ENCODE results near the gene AZU1. TPM values are rescaled to one million over a fixed set of nuclear protein-coding genes. Genes with fewer than 3 reads are reported as not detected.
A peak's percentile ranks its signal among the peaks of the same experiment; 100 is the strongest.

AZU1 gene
- total RNA-seq, 1 experiment from 2014 or later = not detected

DNA sequence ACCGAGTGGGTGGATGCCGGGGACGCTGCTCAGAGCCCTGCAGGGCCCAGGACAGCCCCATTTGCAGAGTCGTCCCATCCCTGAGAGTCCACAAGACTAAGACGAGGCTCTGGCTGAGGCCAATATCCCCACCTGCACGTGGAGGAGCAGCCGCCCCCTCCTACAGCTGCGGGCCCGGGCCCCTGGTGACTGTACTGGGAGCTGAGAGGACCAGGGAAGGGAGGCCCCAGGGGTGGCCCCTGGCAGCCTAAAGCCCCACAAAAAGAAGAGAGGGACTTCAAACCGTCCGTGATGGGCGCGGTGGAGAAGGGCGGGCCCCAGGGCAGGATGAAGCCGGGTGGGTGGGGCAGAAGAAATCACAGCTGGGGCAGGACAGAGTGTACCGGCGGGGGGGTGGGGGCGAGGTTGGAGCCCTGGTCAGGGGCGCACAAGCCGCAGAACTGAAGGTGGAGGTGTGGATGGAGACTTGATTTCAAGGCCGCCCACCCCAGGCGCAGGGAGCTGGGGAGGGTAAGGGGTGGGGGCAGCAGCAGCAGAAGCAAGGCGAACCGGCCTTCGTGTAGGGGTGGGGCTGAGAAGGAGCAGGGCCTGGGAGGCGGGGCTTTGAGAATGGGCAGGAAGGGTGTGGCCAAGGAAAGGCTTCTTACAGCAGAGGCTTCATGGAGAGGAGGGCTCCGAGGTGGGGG is 44.8 kb downstream of the AZU1 start:
- TF ChIP-seq EZH2phosphoT487 (IDR thresholded peaks at IDR 0.05; ENCODE audit: borderline replicate concordance) (no peak), POLR2A (IDR thresholded peaks at IDR 0.05; ENCODE audit: borderline replicate concordance, extremely low read depth, insufficient read depth, insufficient read length) (no peak), CEBPB (IDR thresholded peaks at IDR 0.05; ENCODE audit: low read depth) (no peak), POLR2AphosphoS5 (IDR thresholded peaks at IDR 0.05; ENCODE audit: low read depth, low read length) (no peak), SIN3A (IDR thresholded peaks at IDR 0.05; ENCODE audit: low read depth) (no peak), TCF7L2 (IDR thresholded peaks at IDR 0.05; ENCODE audit: borderline replicate concordance, extremely low read depth, insufficient read depth, insufficient read length) (no peak), ZFX (IDR thresholded peaks at IDR 0.05) (no peak), EZH2 (IDR thresholded peaks at IDR 0.05) (no peak), CBX3 (IDR thresholded peaks at IDR 0.05; ENCODE audit: low read depth) (no peak), JUND (IDR thresholded peaks at IDR 0.05) (no peak), EGR1 (IDR thresholded peaks at IDR 0.05; ENCODE audit: low read depth) (no peak), SP1 (IDR thresholded peaks at IDR 0.05; ENCODE audit: low read depth) (no peak)
- TF ChIP-seq, protein P1, sequence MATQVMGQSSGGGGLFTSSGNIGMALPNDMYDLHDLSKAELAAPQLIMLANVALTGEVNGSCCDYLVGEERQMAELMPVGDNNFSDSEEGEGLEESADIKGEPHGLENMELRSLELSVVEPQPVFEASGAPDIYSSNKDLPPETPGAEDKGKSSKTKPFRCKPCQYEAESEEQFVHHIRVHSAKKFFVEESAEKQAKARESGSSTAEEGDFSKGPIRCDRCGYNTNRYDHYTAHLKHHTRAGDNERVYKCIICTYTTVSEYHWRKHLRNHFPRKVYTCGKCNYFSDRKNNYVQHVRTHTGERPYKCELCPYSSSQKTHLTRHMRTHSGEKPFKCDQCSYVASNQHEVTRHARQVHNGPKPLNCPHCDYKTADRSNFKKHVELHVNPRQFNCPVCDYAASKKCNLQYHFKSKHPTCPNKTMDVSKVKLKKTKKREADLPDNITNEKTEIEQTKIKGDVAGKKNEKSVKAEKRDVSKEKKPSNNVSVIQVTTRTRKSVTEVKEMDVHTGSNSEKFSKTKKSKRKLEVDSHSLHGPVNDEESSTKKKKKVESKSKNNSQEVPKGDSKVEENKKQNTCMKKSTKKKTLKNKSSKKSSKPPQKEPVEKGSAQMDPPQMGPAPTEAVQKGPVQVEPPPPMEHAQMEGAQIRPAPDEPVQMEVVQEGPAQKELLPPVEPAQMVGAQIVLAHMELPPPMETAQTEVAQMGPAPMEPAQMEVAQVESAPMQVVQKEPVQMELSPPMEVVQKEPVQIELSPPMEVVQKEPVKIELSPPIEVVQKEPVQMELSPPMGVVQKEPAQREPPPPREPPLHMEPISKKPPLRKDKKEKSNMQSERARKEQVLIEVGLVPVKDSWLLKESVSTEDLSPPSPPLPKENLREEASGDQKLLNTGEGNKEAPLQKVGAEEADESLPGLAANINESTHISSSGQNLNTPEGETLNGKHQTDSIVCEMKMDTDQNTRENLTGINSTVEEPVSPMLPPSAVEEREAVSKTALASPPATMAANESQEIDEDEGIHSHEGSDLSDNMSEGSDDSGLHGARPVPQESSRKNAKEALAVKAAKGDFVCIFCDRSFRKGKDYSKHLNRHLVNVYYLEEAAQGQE (IDR thresholded peaks at IDR 0.05; ENCODE audit: low read depth) = no peak
- TF ChIP-seq, protein P2, sequence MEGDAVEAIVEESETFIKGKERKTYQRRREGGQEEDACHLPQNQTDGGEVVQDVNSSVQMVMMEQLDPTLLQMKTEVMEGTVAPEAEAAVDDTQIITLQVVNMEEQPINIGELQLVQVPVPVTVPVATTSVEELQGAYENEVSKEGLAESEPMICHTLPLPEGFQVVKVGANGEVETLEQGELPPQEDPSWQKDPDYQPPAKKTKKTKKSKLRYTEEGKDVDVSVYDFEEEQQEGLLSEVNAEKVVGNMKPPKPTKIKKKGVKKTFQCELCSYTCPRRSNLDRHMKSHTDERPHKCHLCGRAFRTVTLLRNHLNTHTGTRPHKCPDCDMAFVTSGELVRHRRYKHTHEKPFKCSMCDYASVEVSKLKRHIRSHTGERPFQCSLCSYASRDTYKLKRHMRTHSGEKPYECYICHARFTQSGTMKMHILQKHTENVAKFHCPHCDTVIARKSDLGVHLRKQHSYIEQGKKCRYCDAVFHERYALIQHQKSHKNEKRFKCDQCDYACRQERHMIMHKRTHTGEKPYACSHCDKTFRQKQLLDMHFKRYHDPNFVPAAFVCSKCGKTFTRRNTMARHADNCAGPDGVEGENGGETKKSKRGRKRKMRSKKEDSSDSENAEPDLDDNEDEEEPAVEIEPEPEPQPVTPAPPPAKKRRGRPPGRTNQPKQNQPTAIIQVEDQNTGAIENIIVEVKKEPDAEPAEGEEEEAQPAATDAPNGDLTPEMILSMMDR (IDR thresholded peaks at IDR 0.05 in 2 of 3, conservative IDR thresholded peaks at IDR 0.05 in 1 of 3; ENCODE audit: borderline replicate concordance in 1 of 3, insufficient read depth in 1 of 3, low read depth in 2 of 3, low read length in 2 of 3) = no peak
- TF ChIP-seq, protein P3, sequence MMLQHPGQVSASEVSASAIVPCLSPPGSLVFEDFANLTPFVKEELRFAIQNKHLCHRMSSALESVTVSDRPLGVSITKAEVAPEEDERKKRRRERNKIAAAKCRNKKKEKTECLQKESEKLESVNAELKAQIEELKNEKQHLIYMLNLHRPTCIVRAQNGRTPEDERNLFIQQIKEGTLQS (IDR thresholded peaks at IDR 0.05) = no peak
- DNase-seq (ENCODE audit: low read depth, low spot score) (peak; percentile 61), ATAC-seq (peak; percentile 73)
- Histone ChIP-seq H2AFZ (ENCODE audit: low read depth, low read length, poor library complexity, severe bottlenecking) (no peak overlapping the region), H3K4me3 (replicated peaks in 1 of 2; ENCODE audit: low read depth in 1 of 2, low read length in 2 of 2) (no peak overlapping the region), H3K4me1 (ENCODE audit: control insufficient read depth in 1 of 2, insufficient read depth in 2 of 2, low read length in 2 of 2) (peaks cover 19 to 36% of the 10 kb centered on the region in 2 experiments), H4K20me1 (ENCODE audit: insufficient read depth) (no peaks in the 10 kb centered on the region), H3K79me2 (ENCODE audit: insufficient read depth, low read length) (no peaks in the 10 kb centered on the region), H3K36me3 (ENCODE audit: control insufficient read depth in 1 of 2, insufficient read depth in 2 of 2, low read length in 2 of 2) (peaks cover 5 to 18% of the 10 kb centered on the region in 2 experiments; a peak in 2 of 4 replicates), H3K27ac (ENCODE audit: low read depth, low read length) (peak overlapping the region; percentile 75), H3K27me3 (ENCODE audit: insufficient read depth, low read length) (no peaks in the 10 kb centered on the region), H3K9me3 (ENCODE audit: control insufficient read depth in 1 of 2, insufficient read depth in 1 of 2, low read depth in 1 of 2, low read length in 2 of 2) (no peaks in the 10 kb centered on the region), H3K9me2 (ENCODE audit: insufficient read depth) (no peaks in the 10 kb centered on the region), H3K4me2 (ENCODE audit: low read length) (peak overlapping the region; percentile 61), H3K9ac (ENCODE audit: low read length) (peak overlapping the region; percentile 40)
- intact Hi-C loops (cut with micrococcal nuclease) = no loop called here
- no TSS peak for BruUV-seq (replicated peaks)
- ChIA-PET RAD21 (ENCODE audit: low non-redundant PET in 1 of 2, low total read pairs in 2 of 2, uncharacterized antibody in 2 of 2, unreplicated experiment in 2 of 2) (no interaction called here), POLR2A (interaction anchor here (1.4 kb wide), 1 partner anchor 21 kb away, joined by 5 read pairs; the partner anchor contains the start of genes MED16 and RNU6-9), CTCF (no interaction called here)

Data from HCT116 (cell line).